GM21825 (cell line): ENCODE results near the gene PRRT4.

ENCODE experiments used
- ATAC-seq: cut with Tn5 transposase; IDR thresholded peaks from one replicate; pipeline ENCODE4 v1.9.1; 2021; ENCODE audit warnings: mild to moderate bottlenecking, moderate library complexity; ENCODE audit not compliant: unreplicated experiment

Gene PRRT4

DNA sequence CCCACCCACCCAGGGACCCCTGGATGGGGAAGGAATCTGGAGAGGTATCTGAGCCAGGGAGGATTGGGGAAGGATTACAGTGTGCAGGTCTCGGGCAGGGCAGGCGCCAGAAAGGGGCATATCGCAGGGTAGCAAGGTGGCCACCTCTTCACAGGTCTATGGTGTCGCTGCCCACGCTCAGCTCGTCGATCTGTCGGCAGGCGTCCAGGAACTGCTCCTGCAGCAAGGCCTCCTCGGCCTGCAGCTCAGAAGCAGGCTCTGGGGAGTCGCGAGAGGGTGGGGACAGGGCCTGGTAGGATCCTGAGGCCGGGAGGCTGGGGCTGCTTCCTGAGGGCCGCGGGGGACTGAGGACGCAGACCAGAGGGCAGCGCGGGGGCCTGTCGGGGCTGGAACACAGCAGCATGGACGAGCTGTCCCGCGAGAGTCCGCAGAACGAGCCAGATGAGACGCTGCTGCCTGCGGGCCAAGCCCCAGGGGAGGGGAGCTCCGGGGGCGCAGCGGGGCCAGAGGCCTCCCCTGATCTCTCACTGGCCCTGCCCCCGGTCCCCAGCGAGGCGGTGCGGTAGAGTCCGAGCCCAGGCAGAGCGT, 10.7 kb downstream of the PRRT4 start:
- ATAC-seq, result no peak

DNA sequence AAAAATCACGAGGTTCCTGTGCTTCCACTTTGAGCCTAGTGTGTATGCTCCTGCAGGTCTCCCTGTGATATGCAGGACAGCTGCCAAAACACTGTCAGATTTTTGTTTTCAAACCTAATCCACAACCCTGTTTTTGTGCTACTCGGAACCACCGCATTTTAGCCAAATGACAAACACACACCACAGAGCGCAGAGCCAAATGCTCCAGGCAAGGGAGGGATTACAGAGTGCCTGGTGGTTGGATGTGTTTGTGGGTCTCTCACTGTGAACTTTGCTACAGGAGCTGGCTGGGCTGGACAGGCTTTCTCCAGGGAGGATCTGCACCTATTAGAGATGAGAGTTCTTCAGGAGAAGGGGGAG, 12.0 kb downstream of the PRRT4 start:
- no peak for ATAC-seq

DNA sequence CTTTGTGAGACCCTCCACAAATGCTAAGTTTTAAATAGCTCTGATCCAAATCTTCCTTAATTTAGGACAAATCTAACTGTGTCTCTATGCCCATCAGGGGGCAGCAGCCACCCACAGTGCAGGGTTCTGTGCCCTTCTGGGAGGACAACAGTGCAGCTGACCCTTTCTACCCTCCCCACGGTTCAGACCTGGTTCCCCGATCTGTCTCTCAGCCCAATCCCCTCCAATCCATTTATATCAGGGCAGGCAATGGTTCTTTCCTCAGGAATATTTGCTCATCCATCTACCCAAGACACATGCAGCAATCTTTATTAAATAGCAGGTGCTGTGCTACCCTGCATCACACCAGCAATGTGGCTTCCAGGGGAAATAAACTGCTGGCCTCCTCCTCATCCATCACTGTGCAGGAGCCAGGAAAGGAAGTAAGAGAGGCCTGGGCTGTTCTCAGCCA, 13.8 kb downstream of the PRRT4 start:
- no peak for ATAC-seq

- no peak for ATAC-seq
Observed at GRCh38 chr7:128344431-128344774, 17.1 kb downstream of the PRRT4 start.

DNA sequence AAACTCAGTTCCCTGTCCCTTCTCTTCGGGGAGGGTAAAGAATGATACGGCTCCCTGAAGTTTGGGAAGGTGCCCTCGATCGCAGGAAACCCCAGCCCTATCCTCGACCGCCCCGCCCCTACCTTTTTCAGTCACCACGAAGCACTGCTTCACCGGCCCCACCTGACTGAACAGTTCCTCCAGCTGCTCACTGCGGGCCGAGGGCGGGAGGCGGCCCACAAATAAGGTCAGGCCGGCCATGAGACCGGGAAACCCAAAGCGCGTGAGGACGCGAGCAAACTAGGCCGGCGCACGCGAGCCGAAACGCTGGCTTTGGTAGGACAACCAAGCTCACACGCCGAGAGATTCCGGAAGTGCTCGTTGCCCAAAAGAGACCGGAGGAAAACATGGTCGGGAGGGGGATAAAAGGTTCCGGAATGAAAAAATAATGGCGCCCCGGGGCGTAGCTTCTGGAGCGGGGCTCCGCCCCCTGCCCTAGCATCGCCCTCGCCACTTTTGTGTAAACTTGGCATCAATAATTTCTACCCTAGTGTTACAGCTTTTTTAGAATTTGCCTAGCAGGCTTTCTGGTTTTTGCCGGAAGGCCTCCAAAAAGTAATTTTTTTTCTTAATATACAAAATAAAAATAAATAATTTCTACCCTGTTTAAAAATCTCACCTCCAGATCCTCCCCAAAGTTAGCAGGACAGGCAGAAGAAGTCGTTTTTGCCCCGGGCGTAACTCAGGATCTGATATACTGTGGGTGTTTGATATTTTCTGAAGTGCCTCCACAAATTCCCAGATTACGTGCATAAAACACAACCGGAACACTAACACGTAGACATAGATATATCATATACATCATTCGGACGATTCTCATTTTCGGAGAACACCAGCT, 17.7 kb downstream of the PRRT4 start, which contains the start of gene RBM28:
TSS of gene RBM28 (minus strand) at position 355 of the 877 bp plus-strand sequence. CDS start at position 240, 115 bp downstream.
- ATAC-seq, result peak; percentile 94

DNA sequence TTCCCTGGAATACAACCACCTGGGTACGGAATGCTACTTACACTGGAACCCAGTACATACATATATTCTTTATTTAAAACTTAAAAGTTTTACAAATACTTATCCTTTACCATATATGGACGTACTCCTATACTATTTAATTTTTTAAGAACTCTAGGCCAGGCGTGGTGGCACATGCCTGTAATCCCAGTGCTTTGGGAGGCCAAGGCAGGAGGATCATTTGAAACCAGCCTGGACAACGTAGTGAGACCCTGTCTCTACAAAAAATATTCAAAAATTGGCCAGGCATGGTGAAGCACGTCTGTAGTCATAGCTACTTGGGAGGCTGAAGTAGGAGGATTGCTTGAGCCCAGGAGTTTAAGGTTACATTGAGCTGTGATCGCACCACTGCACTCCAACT, 19.8 kb downstream of the PRRT4 start:
- ATAC-seq, result no peak

DNA sequence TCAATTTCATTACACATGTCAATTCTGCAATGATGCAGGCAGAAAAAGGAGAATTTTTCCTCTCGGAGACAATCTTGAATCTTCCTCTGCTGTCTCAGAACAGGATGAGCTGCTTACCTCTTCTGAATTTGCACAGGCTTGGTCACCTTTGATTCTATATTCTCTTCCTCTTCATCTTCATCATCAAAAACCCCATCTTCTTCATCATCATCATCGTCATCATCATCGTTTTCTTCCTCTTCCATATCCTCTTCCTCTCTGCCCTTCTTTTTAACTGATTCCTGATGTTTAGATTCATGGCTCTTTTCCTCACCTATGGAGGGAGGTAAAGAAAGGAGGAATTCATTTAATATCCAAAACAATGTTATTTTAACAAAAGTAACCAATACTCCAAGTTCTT, 25.8 kb downstream of the PRRT4 start:
- ATAC-seq, result no peak

- ATAC-seq, result no peak
Observed at GRCh38 chr7:128324368-128324680, 37.2 kb downstream of the PRRT4 start.

DNA sequence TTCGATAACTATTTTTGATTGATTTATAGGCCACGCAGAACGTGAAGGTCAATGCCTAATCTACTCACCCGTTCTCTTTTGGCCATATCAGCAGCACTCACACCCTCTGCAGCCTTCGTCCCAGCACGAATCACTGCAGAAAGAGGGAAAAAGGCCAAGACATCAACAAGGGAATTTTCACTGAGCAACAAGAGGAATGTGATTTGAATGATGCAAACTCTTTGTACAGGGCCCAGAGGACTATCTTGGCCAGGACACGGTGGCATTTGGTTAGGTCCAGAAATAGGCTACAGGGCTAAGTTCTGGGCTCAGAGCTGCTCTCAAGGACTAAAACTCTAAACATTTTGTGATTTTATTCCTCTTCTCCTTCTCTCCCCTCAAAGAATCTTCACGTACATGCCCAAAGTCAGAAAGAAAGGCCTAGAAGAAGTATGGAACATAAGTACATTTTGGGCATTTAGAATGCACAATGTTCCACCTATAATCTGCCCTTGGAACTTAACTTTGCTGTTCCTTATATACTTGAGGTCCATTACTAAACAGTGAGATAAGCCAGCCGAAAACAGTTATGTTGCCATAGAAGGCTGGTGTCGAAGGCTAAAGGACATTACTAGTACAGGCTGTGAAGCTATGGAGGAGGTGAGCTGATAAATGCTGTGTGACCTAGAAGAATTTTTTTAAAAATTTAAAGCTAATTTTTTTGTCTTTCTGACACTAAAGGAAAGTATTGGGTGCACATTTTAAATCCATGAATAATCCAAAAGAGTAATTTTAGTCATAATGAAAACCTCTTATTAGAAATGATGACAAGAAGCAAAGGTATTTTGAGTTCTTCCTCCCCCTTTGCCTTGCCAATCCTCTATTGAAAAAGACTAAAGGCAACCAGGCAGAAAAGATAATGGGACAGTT, 37.8 kb downstream of the PRRT4 start:
- no peak for ATAC-seq

DNA sequence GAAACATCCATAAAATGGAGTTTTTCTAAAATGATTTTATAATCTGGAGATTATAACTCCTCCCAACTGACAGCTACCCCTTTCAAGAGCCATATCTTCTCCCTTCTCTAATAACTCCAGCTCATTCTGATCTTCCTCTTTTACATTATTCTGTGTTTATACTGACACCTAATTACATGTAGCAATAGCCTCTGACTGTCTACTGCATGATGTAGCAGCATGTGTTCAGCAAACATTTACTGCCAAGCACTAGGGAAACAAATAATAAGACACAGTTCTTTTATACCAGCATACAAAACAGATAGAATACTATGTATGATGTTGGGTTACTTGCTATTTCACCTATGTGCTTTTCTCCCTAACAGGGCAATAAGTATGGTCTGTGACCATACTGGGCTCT, 38.5 kb downstream of the PRRT4 start:
- no peak for ATAC-seq

GRCh38 chr7:128322040-128322643, 39.3 kb downstream of the PRRT4 start:
- ATAC-seq, result no peak

DNA sequence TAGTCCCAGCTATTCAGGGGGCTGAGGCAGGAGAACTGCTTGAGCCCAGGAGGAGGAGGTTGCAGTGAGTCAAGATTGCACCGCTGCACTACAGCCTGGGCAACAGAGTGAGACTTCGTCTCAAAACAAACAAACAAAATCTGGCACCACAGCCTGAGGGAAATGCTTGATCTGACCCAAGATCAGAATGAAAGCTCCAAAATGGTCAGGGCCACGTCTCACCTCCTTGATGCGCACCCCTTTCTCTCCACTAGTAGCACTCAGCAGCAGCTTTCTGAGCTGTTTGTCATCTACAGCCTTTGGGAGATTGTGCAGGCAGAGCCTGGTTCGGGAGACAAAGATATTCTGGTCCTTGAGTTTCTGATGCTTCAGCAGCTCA, 40.5 kb downstream of the PRRT4 start:
- no peak for ATAC-seq

GRCh38 chr7:128318691-128319090, 42.8 kb downstream of the PRRT4 start:
- ATAC-seq, result no peak

DNA sequence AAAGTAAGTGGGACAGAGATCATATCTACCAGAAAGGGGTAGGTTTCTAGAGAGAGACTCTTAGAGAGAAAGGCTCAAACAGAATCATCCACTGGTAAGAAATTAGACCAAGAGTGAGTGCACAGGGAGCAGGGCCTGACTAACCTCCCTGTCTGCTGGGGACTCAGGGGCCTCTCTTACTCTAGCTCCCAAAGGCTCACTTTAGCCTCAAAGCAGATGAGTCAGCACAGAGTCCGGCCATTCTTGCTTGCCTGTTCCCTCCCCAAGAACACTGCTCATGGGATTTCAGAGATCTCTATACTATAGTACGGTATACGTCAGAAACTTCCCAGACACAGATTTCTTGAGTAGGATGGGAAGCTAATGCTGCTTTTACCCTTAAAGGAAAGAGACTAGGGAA, 50.5 kb downstream of the PRRT4 start:
- no peak for ATAC-seq

DNA sequence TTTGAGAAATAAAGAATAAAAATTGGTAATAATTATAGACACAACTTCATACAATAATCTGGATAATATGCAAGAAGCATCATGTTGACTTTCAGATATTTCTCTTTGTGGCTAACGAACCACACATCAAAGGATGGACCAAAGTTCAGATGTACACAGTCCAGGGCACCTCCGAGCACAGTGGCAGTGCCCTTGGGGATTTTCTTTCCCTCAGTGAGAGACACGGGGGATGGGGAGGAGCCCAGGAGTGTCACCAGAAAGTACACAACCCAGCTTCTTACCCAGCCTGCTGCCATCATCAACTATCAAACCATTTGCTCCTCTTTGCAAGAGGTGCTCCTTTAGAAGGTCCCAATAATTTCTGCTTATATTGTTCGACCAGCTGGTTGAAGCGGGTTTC, 51.0 kb downstream of the PRRT4 start:
- no peak for ATAC-seq

GRCh38 chr7:128309976-128310375, 51.5 kb downstream of the PRRT4 start:
- no peak for ATAC-seq

- no peak for ATAC-seq
Observed at GRCh38 chr7:128309124-128309523, 52.4 kb downstream of the PRRT4 start.

- ATAC-seq, result no peak
Observed at GRCh38 chr7:128307061-128307460, 54.4 kb downstream of the PRRT4 start.

- no peak for ATAC-seq
Observed at GRCh38 chr7:128304212-128304611, 57.3 kb downstream of the PRRT4 start.

DNA sequence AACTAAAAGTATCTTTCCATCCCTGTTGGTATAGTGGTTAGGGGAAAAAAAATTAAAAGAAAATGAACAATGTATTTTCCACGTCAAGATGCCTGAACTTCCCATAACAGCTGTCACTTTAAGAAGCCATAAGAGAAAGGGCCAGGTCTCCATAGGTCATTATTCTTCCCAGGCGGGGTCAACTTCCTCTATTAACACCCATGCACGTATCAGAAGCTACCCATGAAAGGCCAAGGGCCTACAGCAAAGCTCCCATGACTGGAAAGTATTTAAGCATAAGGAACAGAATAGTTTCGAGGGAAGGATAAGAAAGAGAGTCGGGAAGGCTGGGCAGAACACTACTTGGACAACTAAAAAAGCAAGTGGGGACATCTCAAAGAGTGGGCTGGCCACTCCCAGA, 57.8 kb downstream of the PRRT4 start:
- ATAC-seq, result no peak

GRCh38 chr7:128303133-128303532, 58.4 kb downstream of the PRRT4 start:
- ATAC-seq, result no peak
